ENCODE measurements around the gene IGFL4. TPM values are rescaled to one million over a fixed set of nuclear protein-coding genes. Genes with fewer than 3 reads are reported as not detected.
"Not testable (repeated sequence)": the region's sequence is repeated elsewhere in the genome, so short reads cannot be mapped to it uniquely, and the experiment has no call there.

Gene IGFL4
- total RNA-seq: not detected

DNA sequence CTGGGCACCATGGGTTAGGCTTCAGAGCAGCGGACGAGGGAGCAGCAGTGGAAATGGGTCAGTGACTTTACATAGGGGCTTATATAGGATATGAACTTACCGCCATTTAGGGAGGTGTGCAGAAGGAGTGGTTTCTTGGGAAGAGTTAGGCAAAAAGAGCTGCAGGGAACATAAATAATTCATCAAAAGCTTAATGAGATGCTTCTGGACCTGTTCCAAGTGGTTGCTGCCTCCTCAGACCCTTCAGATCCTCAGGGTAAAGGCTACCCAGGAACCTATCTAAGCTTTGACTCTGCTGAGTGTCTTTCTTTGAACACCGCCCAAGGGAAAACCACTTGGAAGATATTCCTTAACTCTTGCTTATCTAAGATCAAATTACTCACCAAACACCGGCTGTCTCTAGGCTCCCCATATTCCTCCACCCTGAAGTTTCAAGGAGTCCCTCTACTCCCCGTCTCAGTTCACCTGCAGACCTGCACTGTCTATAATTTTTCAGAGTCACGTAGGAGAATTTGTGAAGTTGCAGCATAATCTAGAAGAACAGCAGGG is at the start of gene IGFL4:
Gene IGFL4 (minus strand): TSS at position 51 of the 549 bp plus-strand sequence. CDS start 40 bp downstream, at position 11.
- no peak for DNase-seq

DNA sequence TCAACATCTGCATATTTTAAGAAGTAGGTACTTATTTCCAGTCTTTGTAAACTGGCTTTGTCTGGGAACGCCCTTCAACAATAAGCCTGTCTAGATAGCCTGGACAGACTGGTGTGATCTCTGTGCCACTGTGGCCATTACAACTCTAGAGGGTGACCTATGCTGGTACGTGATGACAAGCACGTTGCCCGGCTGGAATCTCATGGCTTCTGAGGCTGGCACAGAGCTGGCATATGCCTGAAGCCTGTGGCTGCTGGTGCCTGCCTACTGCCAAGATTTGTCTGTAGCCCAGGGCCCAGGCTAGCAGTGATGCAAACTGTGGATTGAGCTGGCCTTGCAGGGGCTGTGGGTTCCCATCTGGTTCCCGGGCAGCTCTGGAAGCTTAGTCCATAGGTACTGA is 49.6 kb upstream of the IGFL4 start:
- DNase-seq: no peak

DNA sequence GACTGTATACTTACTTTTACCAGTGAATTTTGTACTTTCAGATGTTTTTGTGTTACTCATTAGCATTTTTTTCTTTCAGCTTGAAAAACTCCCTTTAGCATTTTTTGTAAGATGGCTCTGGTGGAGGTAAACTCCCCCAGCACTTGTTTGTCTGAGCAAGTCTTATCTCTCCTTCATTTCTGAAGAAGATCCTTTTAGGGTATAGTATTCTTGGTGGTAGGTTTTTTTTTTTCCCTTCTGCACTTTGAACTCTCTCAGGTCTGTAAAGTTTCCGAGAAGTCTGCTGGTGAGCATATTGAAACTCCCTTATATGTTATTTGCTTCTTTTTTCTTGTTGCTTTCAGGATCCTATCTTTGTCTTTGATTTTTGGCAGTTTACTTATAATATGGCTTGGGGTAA is 48.6 kb upstream of the IGFL4 start:
- no peak for DNase-seq

DNA sequence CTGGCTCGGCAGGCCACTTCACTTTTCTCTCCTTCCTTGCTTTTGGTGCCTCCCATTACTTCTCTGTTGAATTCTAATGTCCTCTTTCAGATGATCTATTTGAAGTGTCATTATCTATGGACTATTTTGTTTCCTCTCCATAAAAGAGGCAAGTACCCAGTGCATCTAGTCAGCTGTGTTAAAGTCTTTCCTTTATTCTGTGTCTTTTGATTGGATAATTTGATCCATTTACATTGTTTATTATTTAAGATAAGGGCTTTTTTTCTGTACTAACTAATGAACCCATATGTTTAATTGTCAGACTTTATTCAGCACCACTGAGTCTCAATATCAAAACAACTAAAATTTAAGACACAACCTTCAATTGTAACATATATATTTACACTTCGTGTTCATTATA is 47.3 kb upstream of the IGFL4 start:
- DNase-seq: no peak

DNA sequence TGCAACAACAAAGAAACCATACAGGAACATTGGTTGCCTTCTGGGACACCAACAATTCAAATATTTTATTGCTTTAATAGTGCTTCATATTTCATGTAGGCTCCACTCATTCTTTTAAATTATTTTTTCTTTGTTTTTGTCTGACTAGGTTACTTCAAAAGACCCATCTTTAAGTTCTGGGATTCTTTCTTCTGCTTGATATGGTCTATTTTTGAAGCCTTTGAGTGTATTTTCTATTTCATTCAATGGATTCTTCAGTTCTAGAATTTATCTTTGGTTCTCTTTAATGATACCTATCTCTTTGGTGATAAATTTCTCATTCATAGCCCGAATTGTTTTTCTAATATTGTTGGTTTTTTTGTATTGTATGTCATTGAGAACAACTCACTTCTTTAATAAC is 45.1 kb upstream of the IGFL4 start:
- no peak for DNase-seq

DNA sequence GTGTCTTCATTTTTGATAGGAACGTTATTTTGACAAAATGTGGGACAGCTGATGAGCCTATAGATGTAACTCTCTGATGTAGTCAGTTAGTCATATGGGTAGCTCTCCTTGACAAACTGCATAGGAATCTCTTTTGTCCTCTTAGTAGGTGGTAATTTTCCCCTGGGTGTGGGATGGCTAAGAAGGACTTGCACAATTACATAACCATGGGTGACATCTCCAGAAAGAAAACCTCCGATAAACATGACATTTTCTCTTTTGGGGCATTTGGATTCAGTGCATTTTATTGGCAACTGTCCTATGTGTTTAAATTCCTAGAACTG is 41.9 kb upstream of the IGFL4 start:
- DNase-seq: no peak

DNA sequence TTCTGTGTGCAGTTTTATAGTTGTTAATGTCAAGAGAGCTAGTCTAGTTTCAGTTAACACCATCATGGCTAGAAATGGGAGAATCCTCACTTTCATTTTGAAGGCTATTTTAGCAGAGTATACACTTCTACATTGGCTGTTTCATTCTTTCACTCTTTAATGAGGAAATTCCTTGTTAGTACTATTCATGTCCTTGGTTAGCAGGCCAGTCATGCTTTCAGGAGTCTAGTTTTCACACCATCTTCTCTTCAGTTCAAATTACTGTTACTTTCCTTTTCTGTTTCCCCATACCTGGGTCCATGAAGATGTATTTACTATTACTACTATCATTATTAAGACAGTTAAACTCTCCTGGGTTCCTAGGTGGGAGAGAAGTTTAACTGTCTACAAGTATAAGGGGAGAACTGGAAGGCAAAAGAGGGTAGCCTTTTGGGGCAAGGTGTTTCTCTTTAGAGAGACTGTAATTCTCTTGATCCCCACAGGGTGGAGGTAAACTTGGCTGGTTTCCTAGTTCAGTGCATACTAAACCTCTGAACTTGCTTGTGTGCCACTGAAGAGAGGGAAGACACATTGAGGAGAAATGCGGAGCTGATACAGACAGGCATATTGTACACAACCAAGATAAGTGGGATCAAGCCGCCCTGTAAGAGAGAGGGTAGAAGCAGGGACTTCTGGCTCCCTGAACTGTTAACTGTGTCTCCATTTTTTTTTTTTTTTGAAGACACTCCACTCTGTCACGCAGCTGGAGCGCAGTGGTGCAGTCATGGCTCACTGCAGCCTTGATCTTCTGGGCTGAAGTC is 41.3 kb upstream of the IGFL4 start:
- DNase-seq: no peak

DNA sequence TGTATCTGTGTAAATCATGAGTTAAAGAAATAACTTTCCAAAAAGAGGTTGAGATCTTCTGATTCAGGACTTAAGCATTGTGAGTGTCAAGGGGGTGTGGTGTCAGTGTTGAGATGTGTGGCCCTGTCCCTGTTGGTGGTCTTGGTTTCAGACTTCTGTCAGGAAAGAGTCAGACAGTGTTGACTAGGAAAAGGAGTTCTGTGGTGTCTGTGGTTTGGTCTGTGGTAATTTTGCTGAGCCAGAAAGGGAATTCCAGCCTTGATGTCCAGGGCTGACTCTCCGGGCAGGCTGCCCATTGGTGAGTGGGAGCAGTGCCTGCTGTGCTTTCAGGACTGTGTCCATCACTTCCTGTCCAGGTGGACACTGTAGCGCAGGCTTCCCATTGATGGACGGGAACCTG is 39.8 kb upstream of the IGFL4 start:
- DNase-seq: no peak

DNA sequence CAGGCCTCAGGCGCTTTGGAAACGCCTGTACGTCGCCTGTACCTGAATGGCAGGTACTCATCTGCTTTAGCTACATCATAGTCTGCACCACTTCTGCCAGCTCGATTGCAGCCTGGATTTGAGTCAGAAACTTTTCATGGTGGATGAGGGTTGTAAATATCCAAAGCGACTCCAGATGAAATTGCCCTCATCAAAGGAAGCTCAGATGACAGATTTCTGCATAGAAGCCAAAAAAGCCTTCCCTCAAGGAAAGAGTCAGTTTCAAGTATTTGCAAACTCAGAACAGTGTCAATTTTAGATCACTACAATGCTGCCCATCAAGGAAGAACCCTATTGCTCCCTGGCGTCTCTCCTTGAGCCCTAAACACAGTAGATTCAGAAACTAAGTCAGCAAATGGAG is 38.8 kb upstream of the IGFL4 start:
- DNase-seq: no peak

DNA sequence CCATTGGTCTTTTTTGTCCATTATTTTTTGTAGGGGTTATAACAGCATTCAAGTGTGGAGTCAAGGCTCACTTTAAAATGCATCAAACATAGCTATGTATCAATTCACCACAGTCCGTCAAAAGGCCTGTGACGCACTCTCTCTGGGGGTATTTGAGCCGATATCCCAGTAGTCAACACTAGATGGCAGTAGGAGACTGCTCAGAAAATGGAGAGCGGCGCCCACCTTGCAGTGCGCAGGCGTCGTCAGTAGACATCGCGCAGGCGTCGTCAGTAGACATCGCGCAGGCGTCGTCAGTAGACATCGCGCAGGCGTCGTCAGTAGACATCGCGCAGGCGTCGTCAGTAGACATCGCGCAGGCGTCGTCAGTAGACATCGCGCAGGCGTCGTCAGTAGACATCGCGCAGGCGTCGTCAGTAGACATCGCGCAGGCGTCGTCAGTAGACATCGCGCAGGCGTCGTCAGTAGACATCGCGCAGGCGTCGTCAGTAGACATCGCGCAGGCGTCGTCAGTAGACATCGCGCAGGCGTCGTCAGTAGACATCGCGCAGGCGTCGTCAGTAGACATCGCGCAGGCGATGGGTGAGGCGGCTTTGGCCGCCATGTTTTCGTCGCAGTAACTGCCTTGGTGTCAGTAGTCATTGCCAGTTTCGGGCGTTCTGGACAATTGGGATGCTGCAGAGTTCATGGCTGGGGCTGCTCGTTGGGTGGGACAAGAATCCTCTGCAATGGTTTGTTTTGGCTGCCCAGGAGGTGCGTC is 38.0 kb upstream of the IGFL4 start:
- not testable (repeated sequence) for DNase-seq

DNA sequence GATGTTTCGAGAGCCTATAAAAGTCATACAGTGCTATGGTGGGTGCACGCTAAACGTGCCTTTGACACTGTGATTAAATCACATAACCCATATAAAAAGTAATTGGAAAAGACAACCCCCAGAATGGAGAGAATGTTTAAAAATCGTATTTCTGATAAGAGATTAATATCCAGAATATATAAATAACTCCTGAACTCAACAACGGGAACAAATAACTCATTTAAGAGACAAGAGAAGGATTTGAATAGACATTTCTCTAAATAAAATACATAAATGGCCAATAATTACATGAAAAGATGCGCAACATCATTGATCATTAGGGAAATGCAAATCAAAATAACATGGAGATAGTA is 37.0 kb upstream of the IGFL4 start:
- DNase-seq: no peak

DNA sequence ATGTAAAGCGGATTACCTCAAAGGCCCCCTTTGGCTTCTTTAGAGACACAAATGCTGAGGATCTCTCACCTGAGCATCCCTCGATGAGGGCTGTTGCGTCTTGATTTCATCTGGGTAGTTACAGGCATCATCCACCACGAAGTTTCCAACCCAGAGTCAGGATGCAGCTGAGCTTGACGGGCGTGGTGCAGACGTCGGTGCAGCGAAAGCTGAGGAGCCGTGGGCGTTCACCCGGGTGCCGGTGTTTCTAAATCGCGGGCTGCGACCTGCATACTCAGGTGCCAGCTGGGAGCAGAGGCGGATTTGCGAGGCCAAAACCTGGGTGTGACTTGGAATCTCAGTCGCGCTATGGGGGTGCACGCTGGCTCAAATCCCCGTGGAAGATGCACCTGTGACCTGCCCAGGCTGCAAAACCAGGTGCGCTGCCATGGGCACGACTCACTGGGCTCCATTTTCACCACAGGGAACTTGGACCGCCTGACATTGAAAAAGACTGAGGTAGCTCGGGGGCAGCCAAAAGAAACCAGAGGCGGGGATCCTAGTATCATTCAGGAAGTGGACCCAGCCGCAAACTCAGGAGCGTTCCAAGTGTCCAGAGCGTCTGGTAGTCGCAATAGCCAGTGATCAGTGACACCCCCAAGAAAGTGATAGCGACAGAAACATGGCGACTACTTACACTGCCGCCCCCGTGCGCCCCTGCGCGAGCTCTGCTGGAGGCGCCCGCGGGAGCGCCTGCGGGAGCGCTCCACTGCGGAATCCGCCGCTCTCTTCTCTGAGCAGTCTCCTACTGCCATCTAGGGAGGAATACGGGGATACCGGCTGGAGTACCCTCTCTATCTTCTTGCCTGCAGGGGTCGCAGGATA is 36.4 kb upstream of the IGFL4 start:
- DNase-seq: no peak

DNA sequence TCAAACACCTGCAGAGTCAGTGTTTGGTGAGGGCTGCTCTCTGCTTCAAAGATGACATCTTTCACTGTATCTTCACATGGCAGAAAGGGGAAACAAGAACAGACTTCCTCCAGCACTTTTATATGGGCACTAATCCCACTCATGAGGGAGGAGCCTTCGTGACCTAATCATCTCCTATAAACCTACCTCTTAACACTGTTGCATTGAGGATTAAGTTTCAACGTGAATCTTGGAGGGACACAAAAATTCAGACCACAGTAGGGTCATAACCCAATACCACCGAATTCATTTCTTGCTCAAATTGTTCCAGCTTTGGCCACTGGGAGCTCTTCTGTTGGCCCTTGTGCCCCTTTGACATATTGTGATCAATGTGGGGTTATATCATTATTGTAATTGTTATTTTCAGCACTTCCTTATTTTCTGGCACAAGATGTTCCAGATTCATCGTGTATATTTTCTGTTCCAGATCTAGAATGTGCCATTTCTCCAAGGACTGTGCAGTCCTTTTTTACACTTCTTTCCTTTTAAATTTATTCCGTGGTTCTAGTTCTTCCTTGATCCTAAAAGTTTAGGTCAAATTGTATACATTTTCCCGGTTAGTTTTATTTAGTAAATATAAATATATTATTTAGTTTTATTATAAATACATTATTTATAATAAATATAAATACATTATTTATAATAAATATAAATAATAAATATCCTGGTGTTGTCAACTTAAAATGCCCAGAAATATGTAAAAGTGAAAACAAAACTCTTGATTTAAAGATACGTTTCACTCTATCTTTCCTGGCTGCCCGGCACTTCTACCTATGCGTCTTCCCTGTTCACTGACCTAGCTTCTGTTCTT is 35.5 kb upstream of the IGFL4 start:
- DNase-seq: no peak

DNA sequence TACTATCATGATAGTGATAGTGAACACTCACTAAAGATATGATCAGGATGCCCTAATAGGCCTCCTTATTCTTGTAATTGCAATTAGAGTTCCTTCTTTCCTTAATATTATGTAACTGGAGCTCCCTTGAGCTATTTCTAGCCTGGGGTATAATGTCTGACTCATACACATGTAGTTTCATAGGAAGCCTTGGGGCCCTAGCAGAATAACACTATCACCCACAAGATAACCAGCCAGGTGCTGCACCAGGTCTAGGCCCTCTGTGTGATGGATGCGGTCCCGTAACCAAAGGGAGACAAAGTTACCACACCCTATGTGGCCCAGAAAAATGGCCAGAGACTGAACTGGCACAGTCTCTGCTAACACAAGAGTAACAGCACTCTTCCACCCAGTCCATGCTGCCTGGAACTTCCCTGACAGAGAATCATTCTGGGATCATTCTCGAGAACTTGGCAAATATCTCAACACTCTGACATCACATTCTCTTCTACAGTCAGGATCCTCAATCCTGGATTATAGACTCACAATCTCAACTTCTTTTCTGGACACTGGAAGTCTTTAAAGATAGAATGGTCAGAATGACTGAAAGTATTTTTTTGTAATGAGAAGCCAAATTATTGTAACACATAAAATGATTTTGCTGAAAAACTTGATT is 32.6 kb upstream of the IGFL4 start:
- no peak for DNase-seq

DNA sequence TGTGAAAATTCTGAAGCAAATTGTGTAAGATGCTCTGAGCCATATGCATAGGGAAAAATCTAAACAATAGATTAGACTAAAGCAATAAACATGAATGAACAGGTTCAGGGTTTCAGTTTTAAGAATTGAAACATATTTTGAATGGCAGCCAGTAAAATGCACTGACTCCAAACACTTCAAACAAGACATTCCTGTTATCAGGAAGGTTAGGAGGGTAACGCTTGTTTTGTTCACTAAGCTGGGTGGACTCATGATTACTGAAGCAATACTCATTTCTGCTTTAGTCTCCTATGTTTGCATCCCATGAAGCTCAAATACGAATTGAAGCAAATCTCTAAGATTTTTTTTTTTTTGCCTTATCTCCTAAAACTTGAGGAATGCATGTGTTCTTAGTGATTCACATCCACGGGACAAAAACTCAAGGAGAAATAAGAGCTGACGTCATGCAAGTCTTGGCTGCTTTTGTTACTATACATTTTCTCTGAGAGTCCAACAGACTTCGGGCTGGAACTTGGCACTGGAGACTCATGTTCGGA is 29.1 kb upstream of the IGFL4 start:
- no peak for DNase-seq

DNA sequence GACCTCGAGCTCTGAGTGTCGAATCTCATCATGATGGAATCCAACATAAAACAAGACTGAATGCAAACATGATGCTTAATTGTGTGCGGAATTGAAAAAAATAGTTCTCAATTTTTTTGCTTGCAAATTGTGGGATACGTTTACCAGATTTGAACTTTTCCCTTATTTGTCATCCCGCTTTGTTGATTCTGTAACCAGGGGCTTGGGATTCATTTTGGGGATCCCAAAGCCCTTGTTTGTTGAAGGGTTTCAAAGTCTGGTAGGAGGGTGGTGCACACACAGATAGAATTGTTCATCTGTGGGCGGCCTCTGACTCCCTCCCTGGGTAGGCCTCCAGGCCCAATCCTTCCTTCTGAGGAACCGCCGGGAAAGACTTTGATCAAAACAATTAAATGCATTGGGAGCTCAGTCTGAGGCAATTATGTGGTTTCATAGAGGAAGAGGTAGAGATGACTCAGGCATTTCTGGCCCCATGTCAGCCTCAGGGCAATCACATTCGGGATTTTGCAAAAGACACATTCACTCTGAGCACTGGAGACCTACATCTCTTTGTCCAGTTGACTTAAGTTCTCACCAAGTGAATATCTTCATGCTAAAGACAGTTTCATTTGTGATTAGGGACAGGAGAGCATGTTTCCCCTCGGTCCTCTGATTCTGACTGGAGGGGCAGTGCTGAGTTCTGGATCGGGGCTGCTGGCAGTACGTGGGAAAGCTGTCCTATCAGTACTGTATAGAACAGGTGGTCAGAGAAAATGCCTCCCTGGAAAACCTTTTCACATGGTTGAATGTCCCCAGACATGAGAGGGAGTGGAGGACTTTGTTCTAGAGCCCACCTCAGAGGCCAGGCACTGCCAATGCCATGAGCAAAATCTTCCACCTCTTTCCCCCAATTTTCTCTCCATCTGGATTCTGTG is 27.8 kb upstream of the IGFL4 start:
- DNase-seq: no peak

DNA sequence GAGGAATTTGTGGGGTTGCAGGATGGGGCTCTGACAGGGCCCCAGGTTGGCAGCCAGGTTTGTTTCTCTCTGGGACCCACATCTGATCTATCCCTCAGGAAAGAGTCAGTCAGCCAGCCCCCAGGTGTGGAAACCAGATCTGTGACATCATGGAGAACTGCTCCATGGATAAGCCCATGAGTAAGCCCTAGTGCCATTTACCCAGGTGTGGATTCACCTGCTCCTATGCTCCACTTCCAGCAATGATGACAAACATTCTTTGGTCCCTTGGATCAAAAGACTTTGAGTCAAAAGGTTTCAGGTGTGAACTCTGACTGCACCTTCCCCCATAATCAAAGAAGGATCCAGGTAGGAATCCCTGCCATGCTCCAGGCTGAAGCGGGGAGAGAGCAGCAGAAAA is 26.9 kb upstream of the IGFL4 start:
- no peak for DNase-seq

DNA sequence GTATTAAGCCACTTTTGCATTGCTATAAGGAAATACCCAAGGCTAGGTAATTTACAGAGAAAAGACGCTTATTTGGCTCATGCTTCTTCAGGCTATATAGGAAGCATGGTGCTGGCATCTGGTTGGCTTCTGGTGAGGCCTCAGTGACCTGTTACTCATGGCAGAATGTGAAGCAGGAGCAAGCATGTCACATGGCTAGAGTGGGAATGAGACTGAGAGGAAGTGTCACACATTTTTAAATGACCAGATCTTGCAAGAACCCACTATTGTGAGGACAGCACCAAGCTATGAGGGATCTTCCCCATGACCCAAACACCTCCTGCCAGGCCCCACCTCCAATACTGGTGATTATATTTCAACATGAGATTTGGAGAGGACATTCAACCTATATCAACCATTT is 25.7 kb upstream of the IGFL4 start:
- no peak for DNase-seq

DNA sequence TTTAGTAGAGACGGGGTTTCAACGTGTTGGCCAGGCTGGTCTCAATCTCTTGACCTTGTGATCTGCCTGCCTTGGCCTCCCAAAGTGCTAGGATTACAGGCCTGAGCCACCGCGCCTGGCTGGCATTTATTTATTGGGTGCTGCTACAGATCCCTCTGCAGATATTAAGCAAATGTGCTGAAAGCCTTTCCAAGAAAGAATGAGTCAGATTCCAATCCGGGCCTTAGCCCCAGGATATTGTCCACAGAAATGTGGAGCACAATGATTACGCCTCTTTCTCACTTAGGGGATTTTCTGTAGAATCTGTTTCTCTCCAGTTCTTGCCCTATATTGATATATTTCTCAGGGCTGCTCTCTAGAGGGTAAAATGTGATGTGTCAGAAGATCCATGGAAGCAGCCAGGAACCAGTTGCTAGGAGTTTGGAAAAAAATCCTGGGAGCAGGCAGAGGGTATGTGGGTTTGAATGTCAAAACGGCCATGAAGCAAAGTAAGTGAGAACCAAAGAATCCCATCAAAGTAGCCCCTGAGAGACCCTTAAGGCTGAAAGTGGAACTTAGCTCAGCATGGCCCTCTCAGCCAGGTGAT is 24.8 kb upstream of the IGFL4 start:
- no peak for DNase-seq

DNA sequence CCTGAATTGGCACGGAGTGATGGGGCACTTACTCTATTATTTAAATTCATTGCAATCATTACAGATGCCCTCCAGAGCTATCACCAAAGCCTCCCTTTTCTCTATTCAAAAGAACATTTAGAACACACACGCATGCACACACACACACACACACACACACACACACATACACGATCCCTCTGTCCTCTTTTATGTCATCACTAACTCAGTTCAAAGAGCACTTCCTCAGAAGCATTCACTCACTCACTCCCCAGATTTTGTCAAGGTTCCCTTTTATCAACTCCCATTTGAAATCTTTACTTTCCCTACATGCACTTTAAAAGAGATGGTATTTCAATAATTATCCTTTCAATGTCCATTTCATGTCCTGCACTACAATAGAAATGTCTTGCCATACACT is 22.4 kb upstream of the IGFL4 start:
- DNase-seq: no peak

All from effector CD4-positive, alpha-beta T cell (primary cell).